Peyer's patch (tissue), 4 donors: ENCODE measurements around the gene ZNF740.

Experiments
- CTCF ChIP-seq, 6 experiments: fragments of 450-650 bp in 4 of 6; fragments of 200-600 bp in 2 of 6; sonication (generic) in 1 of 6; IDR thresholded peaks; one replicate each; pipeline ENCODE4 v1.5.1; 2017 to 2019; ENCODE audit warnings: antibody characterized with exemption in 6 of 6, mild to moderate bottlenecking in 3 of 6, moderate library complexity in 1 of 6
- POLR2A ChIP-seq, 2 donors: fragments of 450-650 bp; IDR thresholded peaks; one replicate each; pipeline ENCODE4 v1.5.1; 2017; ENCODE audit warnings: antibody characterized with exemption in 2 of 2, mild to moderate bottlenecking in 2 of 2, moderate library complexity in 2 of 2

GRCh38 chr12:53174881-53175491 lies 5.5 kb upstream of the ZNF740 start:
- peak in 4 of 6 experiments; percentile 10 to 43 (median 30) for TF ChIP-seq CTCF (IDR thresholded peaks at IDR 0.05)
- TF ChIP-seq POLR2A (IDR thresholded peaks at IDR 0.05), result no peak
